GM18508 (cell line): ENCODE measurements around the gene KCNK4.

Source experiments
- ATAC-seq: cut with Tn5 transposase; IDR thresholded peaks from one replicate; pipeline ENCODE4 v1.9.1; 2021; ENCODE audit warnings: moderate number of reproducible peaks; ENCODE audit not compliant: insufficient read depth, unreplicated experiment

Gene KCNK4

DNA sequence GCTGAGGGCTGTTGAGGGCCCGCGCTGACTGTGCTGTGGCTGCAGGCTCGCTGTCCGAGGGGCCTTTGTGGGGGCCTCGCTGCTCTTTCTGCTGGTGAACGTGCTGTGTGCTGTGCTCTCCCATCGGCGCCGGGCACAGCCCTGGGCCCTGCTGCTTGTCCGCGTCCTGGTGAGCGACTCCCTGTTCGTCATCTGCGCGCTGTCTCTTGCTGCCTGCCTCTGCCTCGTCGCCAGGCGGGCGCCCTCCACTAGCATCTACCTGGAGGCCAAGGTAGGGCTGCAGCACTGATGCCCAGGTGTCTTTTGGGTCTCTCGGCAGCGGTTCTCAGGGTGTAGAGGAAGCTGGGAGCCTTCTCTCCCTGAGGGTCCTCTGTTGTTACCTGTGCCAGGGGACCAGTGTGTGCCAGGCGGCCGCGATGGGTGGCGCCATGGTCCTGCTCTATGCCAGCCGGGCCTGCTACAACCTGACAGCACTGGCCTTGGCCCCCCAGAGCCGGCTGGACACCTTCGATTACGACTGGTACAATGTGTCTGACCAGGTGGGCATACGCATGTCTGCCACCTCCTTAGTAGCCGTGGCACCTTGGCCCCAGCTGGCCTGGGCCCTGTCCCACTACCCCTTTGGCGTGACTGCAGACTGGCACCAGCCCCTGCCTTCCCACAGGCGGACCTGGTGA is 3.3 kb upstream of the KCNK4 start:
- no peak for ATAC-seq

DNA sequence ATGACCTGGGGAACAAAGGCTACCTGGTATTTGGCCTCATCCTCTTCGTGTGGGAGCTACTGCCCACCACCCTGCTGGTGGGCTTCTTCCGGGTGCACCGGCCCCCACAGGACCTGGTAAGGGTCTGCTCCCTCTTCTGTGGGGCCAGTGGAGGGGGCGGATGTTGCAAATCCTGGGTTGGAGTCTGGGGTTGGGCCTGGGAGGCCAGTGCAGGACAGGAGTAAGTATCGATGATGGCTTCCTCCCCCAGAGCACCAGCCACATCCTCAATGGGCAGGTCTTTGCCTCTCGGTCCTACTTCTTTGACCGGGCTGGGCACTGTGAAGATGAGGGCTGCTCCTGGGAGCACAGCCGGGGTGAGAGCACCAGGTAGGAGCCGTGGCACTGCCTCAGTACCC is 2.8 kb upstream of the KCNK4 start:
- ATAC-seq, result no peak

DNA sequence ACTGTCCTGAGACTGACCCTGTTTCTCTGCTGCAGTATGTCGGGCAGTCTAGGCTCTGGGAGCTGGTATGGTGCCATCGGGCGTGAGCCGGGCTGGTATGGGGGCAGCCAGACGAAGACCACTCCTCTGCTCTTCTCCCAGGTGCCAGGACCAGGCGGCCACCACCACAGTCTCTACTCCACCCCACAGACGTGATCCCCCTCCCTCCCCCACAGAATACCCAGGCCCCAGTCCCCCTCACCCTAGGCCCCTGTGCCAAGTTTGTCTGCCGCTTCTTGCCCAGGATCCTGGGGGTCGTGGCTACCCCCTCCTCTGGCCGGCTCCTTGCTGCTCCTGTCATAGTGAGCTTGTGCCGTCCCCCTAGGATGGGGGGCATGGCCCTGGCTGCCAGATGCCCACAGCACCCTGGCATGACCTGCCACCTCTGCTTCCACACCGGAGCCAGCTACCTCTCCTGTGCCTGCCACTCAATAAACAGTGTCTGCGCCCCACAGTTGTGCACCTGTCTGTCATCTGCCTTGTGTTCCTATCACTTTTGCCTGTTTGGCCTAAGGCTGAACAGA is 2.0 kb upstream of the KCNK4 start:
- no peak for ATAC-seq

DNA sequence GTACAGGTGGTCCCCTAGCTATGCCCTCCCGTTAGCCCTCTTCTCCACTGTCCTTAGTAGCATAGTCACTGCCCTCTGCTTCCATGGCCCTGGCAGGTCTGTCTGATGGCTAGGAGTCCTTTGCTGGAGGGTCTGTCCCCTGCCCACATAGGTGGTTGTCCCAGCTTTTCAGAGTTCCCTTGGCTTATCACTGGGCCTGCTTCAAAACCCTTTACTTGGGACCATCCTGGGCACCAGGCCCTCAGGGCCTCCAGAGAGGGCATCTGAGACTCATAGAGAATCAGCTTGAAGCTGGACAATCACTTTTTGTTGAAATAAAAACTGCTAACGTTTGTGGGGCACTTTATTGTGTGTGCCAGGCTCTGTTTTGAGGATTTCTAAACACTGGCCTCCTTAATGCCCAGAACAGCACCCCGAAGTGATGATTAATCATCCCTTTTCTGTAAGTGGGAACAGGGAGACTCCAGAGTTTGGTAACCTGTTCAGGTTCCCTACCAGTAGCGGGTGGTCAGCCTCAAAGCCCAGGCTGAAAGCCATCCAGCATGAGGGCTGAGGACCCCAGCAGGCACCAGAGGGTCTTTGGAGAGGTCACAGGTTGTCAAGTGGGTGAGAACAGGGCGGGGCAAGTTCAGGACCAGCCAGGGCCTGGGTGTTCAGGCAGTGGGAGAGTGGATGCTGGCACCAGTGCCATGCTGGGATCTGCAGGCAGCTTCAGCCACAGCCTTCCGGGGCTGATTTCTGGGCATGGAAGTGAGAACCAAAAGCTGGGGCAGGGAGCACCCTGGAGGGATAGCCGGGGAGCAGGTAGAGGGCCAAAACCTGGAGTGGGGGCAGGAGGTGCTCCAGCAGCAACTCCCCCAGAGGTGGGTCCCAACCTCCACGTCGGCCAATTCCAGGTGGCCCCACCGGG is 495 bp upstream of the KCNK4 start:
- no peak for ATAC-seq

DNA sequence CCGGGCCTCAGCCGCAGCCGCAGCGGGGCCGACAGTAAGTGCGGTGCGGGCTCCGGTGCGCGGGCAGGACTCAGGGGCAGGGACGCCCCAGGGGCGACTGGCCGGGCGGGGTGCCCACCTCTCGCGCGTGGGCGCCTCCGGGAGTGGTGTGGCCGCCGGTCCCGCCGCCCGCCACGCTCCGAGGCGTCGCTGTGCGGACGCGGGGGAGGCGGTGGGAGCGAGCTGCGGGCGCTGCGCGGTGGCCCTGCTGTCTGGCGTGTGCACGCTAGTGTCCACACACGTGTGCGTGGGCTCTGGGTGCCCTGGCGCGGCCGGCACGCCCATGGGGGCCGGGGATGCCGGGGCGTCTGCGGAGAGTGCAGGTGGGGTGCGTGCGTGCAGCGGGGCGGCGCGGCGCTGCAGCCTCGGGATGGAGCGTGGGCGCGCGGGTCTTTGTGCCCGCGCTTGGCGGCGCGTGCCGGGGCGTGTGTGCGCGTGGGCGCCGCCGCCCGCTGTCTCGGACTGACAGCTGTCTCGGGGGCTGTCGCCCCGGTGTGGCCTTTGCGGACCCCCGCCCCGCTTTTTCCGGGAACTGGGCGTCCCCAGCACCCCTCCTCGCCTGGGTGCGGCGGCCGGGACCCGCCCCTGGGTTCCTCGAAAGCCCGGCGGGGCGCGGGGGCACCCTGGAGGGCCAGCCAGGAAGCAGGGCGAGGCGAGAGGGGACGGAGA is 804 bp downstream of the KCNK4 start:
- no peak for ATAC-seq

DNA sequence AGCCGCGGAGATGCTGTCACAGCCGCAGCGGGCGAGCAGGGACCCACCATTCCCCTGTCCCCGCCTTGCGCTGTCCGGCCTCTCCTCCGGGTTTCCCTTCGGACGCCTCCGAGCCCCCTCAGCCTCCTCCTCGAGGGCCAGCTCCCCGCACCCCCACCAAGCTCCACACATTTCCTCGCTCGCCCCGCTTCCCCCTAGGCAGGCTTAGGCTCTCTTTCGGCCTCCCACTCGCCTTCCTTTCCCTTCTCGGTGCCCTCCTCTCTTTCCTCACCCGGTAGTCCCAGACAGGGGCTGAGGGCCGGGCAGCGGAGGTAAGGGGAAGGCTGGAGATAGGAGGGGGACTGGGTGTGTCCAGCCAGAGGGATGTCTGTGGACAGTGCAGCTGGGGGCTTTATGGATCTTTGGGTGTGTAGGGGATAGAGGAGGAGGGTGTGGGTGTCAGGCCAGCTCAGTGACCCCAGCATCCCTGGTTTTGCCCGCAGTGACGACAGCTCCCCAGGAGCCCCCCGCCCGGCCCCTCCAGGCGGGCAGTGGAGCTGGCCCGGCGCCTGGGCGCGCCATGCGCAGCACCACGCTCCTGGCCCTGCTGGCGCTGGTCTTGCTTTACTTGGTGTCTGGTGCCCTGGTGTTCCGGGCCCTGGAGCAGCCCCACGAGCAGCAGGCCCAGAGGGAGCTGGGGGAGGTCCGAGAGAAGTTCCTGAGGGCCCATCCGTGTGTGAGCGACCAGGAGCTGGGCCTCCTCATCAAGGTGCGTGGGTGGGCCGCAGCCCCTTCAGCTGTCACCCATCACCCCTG is 1.6 kb downstream of the KCNK4 start:
- ATAC-seq, result no peak

DNA sequence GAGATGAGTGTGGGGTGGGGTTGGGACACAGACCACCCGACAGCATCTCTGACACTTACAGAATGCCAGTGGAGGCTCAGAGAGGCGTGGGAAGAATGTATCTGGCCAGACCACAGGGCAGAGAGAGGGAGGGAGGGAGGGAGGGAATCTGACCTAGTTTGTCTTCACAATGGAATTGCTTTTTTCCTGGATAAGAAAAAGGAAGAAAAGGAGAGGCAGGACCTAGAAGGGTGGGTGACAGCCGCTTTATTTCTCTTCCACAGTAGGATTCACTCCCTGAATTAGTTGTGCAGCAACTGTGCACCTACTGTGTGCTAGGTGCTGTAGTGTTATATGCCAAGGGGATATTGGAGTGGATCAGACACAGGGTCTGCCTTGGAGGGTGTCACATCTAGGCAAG is 3.7 kb downstream of the KCNK4 start:
- ATAC-seq, result no peak

DNA sequence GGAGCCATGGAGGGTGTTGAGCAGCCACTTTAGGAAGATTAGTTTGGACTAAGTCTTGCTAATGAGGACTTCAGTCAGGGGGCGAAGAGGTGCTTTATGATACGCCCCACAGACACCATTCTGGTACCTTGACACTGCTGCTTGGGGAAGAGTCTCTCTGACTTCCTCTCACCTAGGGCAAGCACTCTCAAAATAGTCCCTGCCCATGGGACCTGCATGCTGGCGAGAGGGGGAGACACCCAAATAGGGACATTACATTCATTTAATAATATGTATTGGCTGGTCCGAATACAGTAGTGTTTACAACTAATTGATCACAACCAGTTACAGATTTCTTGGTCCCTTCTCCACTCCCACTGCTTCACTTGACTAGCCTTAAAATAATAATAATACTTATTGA is 4.7 kb downstream of the KCNK4 start:
- no peak for ATAC-seq

DNA sequence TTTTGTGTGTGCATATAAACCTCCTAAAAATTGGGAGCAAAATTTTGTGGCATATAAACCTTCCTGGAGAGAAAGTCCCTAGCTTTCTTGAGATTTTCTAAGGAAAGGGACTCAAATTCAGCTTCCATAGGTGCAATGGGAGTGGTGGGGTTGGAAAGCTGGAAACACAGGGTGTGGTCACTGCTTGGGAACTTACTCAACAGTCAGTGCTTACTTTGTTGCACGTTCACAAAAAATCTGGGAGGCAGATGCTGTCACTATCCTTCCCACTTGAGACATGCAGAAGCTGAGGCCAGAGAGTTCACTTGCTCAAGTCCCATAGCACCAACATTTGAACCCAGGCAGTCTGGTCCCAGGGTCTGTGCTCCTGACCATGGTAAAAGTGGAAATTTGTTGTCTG is 5.1 kb downstream of the KCNK4 start:
- no peak for ATAC-seq

DNA sequence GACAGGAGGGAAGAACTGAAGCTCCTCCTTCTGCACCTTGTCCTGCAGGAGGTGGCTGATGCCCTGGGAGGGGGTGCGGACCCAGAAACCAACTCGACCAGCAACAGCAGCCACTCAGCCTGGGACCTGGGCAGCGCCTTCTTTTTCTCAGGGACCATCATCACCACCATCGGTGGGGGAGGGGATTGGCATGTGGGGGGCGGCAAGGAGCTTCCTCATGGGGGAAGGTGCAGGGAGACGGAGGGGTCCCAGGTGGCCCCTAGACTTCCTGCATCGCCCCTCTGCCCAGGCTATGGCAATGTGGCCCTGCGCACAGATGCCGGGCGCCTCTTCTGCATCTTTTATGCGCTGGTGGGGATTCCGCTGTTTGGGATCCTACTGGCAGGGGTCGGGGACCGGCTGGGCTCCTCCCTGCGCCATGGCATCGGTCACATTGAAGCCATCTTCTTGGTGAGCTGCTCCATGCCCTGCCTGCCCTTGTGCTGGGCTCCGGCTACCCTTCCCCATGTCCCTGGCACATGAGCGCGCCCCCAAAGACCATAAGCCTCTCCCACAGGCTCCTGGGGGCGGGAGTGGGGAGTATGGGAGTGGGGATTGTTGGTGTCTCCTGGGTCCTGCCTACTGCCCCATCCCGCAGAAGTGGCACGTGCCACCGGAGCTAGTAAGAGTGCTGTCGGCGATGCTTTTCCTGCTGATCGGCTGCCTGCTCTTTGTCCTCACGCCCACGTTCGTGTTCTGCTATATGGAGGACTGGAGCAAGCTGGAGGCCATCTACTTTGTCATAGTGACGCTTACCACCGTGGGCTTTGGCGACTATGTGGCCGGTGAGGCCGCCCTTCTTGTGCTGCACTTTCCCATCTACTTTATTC is 6.0 kb downstream of the KCNK4 start:
- no peak for ATAC-seq

DNA sequence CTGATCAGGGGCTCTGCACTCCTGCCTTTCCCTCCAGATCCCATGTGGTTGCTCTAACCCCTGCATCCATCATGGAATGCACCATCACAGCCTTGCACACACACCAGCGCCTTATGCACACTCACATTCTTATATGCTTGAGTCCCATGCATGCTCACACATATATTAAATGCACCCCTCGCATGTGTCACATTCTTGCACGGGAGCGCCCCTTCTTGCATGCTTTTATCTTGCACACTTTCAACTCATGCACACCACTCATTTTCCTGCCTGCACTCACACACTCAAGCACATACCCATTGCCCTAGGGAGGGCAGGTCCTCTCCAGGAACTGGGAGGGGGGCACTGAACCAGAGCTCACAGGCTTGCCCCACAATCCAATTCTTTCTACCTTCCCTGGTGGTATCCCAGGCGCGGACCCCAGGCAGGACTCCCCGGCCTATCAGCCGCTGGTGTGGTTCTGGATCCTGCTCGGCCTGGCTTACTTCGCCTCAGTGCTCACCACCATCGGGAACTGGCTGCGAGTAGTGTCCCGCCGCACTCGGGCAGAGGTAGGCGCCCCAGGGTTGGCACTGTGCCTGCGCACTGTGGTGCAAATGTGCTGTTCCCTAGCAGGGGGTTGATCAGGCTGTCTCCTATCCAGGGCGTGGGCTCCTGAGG is 6.7 kb downstream of the KCNK4 start:
- ATAC-seq, result no peak

DNA sequence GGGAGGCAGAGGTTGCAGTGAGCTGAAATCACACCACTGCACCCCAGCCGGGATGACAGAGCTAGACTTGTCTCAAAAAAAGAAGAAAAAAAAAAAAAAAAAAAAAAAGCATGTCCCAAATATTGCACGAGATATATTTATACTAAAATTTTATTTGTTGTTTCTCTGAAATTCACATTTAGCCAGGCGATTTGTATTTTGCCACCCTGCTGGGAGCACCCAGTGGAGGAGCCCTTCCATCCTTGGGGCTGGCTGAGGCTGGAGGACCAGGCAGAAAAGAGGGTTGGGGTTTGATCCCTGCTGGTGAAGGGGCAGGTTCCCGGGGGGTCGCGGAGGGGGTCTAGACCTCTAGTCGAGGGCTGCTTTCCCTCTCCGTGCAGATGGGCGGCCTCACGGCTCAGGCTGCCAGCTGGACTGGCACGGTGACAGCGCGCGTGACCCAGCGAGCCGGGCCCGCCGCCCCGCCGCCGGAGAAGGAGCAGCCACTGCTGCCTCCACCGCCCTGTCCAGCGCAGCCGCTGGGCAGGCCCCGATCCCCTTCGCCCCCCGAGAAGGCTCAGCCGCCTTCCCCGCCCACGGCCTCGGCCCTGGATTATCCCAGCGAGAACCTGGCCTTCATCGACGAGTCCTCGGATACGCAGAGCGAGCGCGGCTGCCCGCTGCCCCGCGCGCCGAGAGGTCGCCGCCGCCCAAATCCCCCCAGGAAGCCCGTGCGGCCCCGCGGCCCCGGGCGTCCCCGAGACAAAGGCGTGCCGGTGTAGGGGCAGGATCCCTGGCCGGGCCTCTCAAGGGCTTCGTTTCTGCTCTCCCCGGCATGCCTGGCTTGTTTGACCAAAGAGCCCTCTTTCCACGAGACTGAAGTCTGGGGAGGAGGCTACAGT is 8.1 kb downstream of the KCNK4 start:
- ATAC-seq, result no peak

DNA sequence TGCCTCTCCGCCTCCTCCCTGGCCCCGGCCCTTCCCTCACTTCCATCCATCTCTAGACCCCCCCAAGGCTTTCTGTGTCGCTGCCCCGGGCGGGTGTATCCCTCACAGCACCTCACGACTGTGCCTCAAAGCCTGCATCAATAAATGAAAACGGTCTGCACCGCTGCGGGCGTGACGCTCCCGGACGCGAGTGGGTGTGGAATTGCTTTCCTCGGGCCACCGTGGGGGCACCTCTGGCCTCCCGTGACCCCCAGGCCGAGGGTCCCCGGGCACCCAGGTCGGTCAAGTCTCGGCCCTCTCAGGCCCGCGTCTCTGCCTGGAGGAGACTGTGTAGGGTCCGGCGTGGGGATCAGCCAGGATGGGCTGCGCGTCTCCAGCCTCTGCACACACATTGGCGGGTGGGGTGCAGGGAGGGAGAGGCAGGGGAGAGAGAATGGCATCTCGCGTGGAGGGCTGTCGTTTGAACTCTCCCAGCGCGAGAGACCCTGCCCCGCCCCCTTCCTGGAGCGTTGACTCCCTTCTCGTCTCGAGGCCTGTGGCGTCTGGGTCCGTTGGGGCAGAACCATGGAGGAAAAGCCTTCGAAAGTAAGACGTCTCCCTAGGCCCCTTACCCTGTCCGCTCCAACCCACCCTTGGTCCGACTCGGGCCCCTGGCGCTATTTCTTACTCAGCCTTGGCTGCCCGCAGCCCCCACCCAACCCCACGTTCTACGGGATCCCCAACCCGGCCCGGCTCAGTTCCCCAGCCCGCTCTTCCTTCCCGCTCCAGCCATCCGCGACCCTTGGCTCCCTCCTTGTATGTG is 8.9 kb downstream of the KCNK4 start, which contains the start of gene CATSPERZ:
Gene CATSPERZ (plus strand): TSS at position 512 of the 802 bp plus-strand sequence. CDS start 53 bp downstream, at position 565.
- ATAC-seq, result no peak

DNA sequence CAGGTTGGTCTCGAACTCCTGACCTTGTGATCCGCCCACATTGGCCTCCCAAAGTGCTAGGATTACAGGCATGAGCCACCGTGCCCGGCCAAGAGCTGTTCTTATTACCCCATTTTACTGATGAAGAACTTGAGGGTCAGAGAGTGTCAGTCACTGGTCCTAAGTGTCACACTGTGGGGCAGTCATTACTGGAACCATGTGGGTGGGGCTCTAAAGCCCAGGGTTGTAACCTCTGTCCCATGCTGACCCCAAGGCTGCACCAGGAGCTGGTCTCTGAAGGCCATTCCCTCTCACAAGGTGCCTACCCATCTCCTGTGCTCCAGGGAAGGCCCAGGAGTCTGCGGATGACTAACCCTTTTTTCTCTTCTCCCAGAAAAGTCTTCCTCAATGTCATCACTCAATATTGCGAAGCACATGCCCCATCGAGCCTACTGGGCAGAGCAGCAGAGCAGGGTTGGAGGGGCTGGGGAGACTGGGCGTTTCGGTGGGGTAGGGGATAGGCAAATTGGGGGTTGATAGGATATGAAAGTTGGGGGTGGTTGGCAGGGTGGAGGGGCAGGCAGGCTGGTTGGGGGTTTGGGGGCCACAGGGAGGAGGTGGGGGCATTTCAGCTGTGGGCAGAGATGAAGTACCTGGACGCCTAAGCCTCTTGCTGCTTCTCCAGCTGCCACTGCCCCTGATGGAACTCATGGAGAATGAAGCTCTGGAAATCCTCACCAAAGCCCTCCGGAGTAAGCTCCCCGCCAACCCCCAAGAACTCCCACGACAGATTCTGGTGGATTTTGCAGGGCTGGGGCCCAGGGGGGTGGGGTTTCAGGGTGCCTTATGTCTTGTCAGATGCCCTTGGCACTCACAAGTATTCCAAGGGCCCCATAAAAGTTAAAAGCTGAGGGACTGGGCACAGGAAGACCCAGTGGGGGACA is 12.3 kb downstream of the KCNK4 start:
- ATAC-seq, result no peak

DNA sequence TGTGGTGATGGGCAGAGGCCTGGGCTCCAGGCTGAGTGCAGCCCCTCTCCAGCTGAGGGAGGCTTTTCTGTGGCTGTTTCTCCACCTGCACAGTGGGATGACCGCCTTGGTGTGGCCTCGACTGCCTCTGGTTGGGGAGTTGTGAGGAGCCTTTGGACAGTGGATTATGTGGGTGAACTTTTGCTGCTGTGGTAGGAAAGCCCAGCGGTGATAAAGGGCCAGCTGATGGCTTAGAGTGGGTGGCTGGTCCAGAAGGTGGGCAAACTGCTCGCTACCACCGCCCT is 12.9 kb downstream of the KCNK4 start:
- ATAC-seq, result no peak
